ENCODE results near the gene SMKR1. TPM values are rescaled to one million over a fixed set of nuclear protein-coding genes. Genes with fewer than 3 reads are reported as not detected.

The SMKR1 gene
- total and polyA plus RNA-seq, 7 donors, result 0.22 to 0.74 (median 0.25) TPM; not detected in 4

- intact Hi-C loops (cut with DNase I), result no loop called here
- DNase-seq, result no peak
Observed at GRCh38 chr7:129512192-129512591, 9.9 kb downstream of the SMKR1 start.

DNA sequence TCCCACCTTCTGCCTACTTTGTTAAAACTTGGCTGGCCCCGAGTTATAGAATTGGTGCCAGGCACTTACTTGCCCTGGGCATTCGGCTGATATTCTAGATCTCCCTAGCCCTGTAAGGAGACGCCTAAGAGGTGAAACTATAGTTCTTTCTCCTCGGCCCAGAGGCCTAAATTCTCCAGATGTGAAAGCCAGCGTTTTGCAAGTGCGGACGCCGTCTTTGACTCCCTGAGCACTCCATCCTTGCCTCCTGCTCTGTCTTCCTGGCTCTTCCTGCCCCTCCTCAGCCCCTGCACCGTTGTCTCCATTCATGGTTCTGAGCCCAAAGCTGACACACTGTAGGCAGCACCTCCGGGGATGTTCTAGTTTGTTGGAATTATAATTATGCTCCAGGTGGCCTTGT is 11.2 kb downstream of the SMKR1 start:
- no peaks in the 10 kb centered on the region for H3K9me3 ChIP-seq
- H3K36me3 ChIP-seq (ENCODE audit: insufficient read depth in 1 of 2, low read depth in 1 of 2), result no peaks in the 10 kb centered on the region
- DNase-seq (no peak), ATAC-seq (no peak)
- no peak overlapping the region for H3K27ac ChIP-seq
- H3K27me3 ChIP-seq (ENCODE audit: insufficient read depth in 3 of 3, low read length in 2 of 3), result no peaks in the 10 kb centered on the region
- 81 to 83% (median 82%) methylated on average over 10 of the region's 10 CpGs for WGBS, 3 donors
- H3K4me3 ChIP-seq, result no peak overlapping the region
- intact Hi-C loops (cut with DNase I), result no loop called here
- TF ChIP-seq, protein P1, sequence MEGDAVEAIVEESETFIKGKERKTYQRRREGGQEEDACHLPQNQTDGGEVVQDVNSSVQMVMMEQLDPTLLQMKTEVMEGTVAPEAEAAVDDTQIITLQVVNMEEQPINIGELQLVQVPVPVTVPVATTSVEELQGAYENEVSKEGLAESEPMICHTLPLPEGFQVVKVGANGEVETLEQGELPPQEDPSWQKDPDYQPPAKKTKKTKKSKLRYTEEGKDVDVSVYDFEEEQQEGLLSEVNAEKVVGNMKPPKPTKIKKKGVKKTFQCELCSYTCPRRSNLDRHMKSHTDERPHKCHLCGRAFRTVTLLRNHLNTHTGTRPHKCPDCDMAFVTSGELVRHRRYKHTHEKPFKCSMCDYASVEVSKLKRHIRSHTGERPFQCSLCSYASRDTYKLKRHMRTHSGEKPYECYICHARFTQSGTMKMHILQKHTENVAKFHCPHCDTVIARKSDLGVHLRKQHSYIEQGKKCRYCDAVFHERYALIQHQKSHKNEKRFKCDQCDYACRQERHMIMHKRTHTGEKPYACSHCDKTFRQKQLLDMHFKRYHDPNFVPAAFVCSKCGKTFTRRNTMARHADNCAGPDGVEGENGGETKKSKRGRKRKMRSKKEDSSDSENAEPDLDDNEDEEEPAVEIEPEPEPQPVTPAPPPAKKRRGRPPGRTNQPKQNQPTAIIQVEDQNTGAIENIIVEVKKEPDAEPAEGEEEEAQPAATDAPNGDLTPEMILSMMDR (IDR thresholded peaks at IDR 0.05), result no peak
- no peaks in the 10 kb centered on the region for H3K4me1 ChIP-seq

More at GRCh38 chr7:129512192-129512591, 9.9 kb downstream of the SMKR1 start:
- no peaks in the 10 kb centered on the region for H3K36me3 ChIP-seq (ENCODE audit: insufficient read depth in 1 of 2, low read depth in 1 of 2)
- no peak overlapping the region for H3K4me3 ChIP-seq
- TF ChIP-seq, protein P1 (IDR thresholded peaks at IDR 0.05), result no peak
- H3K9me3 ChIP-seq, result no peaks in the 10 kb centered on the region
- 62 to 71% (median 68%) methylated on average over 8 of the region's 8 CpGs for WGBS, 3 donors
- H3K27ac ChIP-seq, result no peak overlapping the region
- H3K27me3 ChIP-seq (ENCODE audit: insufficient read depth in 3 of 3, low read length in 2 of 3), result no peaks in the 10 kb centered on the region
- no peaks in the 10 kb centered on the region for H3K4me1 ChIP-seq
- ATAC-seq, result no peak

DNA sequence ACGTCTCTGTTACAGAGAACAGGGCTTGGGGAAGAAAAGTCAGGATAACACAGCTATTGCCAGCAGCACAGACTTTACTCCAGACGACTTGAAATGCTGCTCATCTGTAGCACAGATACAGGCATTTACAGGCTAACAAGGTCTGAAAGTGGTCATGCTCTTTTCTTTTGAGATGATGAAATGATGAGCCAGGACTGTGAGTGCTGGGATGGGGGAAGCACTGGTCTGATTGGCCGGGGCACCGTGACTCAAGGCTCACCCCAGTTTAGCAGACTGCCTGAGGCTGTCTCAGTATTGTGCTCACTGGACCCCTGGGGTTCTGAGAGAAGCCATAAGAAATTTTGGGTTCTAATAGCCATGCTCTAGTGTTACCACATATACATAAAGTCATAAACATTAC is 12.4 kb downstream of the SMKR1 start:
- no peak for DNase-seq
- no peak overlapping the region for H3K27ac ChIP-seq
- H3K36me3 ChIP-seq (ENCODE audit: insufficient read depth in 1 of 2, low read depth in 1 of 2), result no peaks in the 10 kb centered on the region
- intact Hi-C loops (cut with DNase I), result no loop called here
- no peak overlapping the region for H3K4me3 ChIP-seq
- no peaks in the 10 kb centered on the region for H3K9me3 ChIP-seq
- ATAC-seq, result no peak
- no peaks in the 10 kb centered on the region for H3K27me3 ChIP-seq (ENCODE audit: insufficient read depth in 3 of 3, low read length in 2 of 3)
- H3K4me1 ChIP-seq, result no peaks in the 10 kb centered on the region
- 44 to 55% (median 51%) methylated on average over 4 of the region's 4 CpGs for WGBS, 3 donors
- TF ChIP-seq, protein P1 (IDR thresholded peaks at IDR 0.05), result no peak

DNA sequence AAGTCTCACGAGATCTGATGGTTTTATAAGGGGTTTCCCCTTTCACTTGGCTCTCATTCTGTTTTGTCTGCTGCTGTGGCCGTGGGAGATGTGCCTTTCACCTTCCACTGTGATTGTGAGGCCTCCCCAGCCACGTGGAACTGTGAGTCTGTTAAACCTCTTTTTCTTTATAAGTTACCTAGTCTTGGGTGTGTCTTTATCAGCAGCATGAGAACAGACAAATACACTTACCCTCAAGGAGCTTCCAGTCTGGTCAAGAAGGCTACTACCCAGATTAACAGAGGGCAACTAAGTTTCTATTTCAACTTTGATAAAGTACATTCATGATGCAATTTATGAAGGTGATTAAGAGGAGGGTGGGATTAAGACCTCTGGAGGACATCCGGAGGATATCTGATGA is 13.1 kb downstream of the SMKR1 start:
- Histone ChIP-seq H3K4me3 (no peak overlapping the region), H3K27me3 (ENCODE audit: insufficient read depth in 3 of 3, low read length in 2 of 3) (no peaks in the 10 kb centered on the region), H3K27ac (no peak overlapping the region), H3K4me1 (no peaks in the 10 kb centered on the region), H3K9me3 (no peaks in the 10 kb centered on the region), H3K36me3 (ENCODE audit: insufficient read depth in 1 of 2, low read depth in 1 of 2) (no peaks in the 10 kb centered on the region)
- 69 to 74% (median 70%) methylated on average over 4 of the region's 4 CpGs for WGBS, 3 donors
- DNase-seq (no peak), ATAC-seq (no peak)
- TF ChIP-seq, protein P1 (IDR thresholded peaks at IDR 0.05), result no peak
- intact Hi-C loops (cut with DNase I), result no loop called here

DNA sequence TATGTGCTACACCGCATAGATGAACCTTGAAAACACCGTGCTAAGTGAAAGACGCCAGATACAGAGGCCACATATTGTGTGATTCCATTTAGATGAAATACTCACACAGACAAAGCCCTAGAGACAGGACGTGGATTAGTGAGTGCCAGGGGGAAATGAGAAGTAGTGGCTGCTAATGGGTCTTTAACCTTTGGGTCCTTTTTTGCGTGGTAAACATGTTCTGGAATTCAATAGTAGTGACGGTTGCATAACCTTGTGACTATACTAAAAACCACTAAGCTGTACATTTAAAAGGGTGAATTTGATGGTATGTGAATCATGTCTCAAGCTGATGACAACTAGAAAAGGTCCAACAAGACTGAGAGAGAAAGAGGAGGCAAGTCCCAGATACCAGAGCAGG is 15.6 kb downstream of the SMKR1 start:
- ATAC-seq (no peak), DNase-seq (no peak)
- no peaks in the 10 kb centered on the region for H3K9me3 ChIP-seq
- no peaks in the 10 kb centered on the region for H3K4me1 ChIP-seq
- 74 to 86% (median 82%) methylated on average over 6 of the region's 6 CpGs for WGBS, 3 donors
- no peaks in the 10 kb centered on the region for H3K36me3 ChIP-seq (ENCODE audit: insufficient read depth in 1 of 2, low read depth in 1 of 2)
- H3K4me3 ChIP-seq, result no peak overlapping the region
- intact Hi-C loops (cut with DNase I), result no loop called here
- H3K27ac ChIP-seq, result no peak overlapping the region
- TF ChIP-seq, protein P1 (IDR thresholded peaks at IDR 0.05), result no peak
- H3K27me3 ChIP-seq (ENCODE audit: insufficient read depth in 3 of 3, low read length in 2 of 3), result peaks cover 0 to 5% (median 0%) of the 10 kb centered on the region in 3 donors

Data from psoas muscle (tissue), 8 donors.